ENCODE results near the gene MEGF9. TPM values are rescaled to one million over a fixed set of nuclear protein-coding genes. Genes with fewer than 3 reads are reported as not detected.

The MEGF9 gene
- total and polyA plus RNA-seq, 7 donors = 2.0 to 12.7 (median 7.2) TPM

DNA sequence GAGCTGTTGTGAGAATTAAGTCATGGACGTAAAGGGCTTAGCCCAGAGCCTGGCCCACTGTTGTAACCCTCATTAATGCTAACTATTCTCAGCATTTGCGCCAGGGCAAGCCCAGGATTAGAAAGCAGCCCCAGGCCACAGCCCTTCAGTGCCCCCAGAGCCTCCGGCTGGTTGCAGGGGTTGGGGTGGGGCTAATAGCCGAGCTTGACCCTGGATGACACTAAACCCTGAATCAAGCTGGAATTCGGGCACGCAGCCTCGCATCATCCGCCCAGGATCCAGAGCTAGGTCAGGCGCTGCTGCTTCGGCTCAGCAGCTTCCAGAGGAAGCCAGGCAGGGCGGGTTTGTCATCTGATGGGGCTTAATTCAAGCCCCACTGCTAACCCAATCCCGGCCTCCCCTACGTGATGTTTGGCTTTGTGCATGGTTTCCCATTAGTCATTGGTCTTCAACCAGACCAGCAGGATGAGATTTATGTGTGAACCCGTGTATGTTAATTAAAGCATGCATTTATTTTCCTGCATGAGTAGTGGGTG is 1.2 kb upstream of the MEGF9 start:
- Histone ChIP-seq H3K4me3 (peak overlapping the region; percentile 83), H3K27ac (no peak overlapping the region), H3K36me3 (ENCODE audit: insufficient read depth in 1 of 2, low read depth in 1 of 2) (no peaks in the 10 kb centered on the region), H3K9me3 (no peaks in the 10 kb centered on the region), H3K27me3 (ENCODE audit: insufficient read depth in 3 of 3, low read length in 2 of 3) (no peaks in the 10 kb centered on the region), H3K4me1 (peaks cover 23% of the 10 kb centered on the region)
- no peak for TF ChIP-seq CTCF (IDR thresholded peaks at IDR 0.05)
- DNase-seq = peak; percentile 71 to 81
- 30 to 47% (median 33%) methylated on average over 14 of the region's 14 CpGs for WGBS, 3 donors
- ATAC-seq = no peak
- intact Hi-C loops (cut with DNase I) = loop anchor here in 1 of 2 donors (10.0 kb wide), 1 partner anchor 91 kb away; no protein-coding TSS in a partner anchor

GRCh38 chr9:120714846-120715388 is 647 bp upstream of the MEGF9 start:
- peak overlapping the region; percentile 83 for H3K4me3 ChIP-seq
- no peak for TF ChIP-seq CTCF (IDR thresholded peaks at IDR 0.05)
- H3K27ac ChIP-seq = peak overlapping the region; percentile 75
- peaks cover 23% of the 10 kb centered on the region for H3K4me1 ChIP-seq
- intact Hi-C loops (cut with DNase I) = loop anchor here in 1 of 2 donors (10.0 kb wide), 1 partner anchor 90 kb away; no protein-coding TSS in a partner anchor
- no peaks in the 10 kb centered on the region for H3K9me3 ChIP-seq
- ATAC-seq = no peak
- DNase-seq = no peak
- 7 to 12% (median 8%) methylated on average over 29 to 30 of the region's 30 CpGs for WGBS, 3 donors
- no peaks in the 10 kb centered on the region for H3K27me3 ChIP-seq (ENCODE audit: insufficient read depth in 3 of 3, low read length in 2 of 3)
- H3K36me3 ChIP-seq (ENCODE audit: insufficient read depth in 1 of 2, low read depth in 1 of 2) = no peaks in the 10 kb centered on the region

- TF ChIP-seq CTCF (IDR thresholded peaks at IDR 0.05) = no peak
- ATAC-seq (no peak), DNase-seq (peak; percentile 26 to 59)
- 1% methylated on average over 48 to 50 of the region's 50 CpGs for WGBS, 3 donors
- intact Hi-C loops (cut with DNase I) = loop anchor here in 1 of 2 donors (10.0 kb wide), 1 partner anchor 89 kb away; no protein-coding TSS in a partner anchor
- Histone ChIP-seq H3K9me3 (no peaks in the 10 kb centered on the region), H3K4me1 (peaks cover 23% of the 10 kb centered on the region), H3K27me3 (ENCODE audit: insufficient read depth in 3 of 3, low read length in 2 of 3) (no peaks in the 10 kb centered on the region), H3K4me3 (peak overlapping the region; percentile 83), H3K27ac (peak overlapping the region; percentile 75), H3K36me3 (ENCODE audit: insufficient read depth in 1 of 2, low read depth in 1 of 2) (no peaks in the 10 kb centered on the region)
Observed at GRCh38 chr9:120713257-120714087, 798 bp downstream of the MEGF9 start.

DNA sequence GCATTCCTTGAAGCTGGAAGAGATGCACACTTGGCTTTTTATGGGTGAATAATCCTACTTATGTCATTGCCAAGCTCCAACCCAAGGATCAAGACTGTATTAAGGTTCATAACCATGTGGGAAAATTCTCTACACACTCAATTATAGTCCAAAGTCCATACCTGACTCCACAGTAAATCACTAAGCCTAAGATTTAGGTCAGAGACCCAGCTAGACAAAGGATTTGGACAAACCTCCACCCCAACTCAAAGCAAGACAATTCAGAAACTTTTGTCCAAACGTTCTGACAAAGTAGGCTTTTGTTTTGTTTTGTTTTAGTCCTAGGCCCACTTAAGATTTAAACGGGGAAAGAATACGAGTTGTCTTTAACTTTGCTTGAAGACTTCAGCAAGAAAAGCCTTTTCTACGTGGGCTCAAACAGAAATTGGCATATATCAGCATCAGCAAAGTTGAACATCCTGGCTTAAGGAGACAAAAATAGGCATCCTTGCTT is 1.7 kb downstream of the MEGF9 start:
- no peak for ATAC-seq
- WGBS, 3 donors = 25 to 32% (median 27%) methylated on average over 4 of the region's 4 CpGs
- TF ChIP-seq CTCF (IDR thresholded peaks at IDR 0.05) = no peak
- Histone ChIP-seq H3K36me3 (ENCODE audit: insufficient read depth in 1 of 2, low read depth in 1 of 2) (no peaks in the 10 kb centered on the region), H3K9me3 (no peaks in the 10 kb centered on the region), H3K27ac (peak overlapping the region; percentile 75), H3K27me3 (ENCODE audit: insufficient read depth in 3 of 3, low read length in 2 of 3) (no peaks in the 10 kb centered on the region), H3K4me3 (peak overlapping the region; percentile 83), H3K4me1 (peaks cover 23% of the 10 kb centered on the region)
- no peak for DNase-seq
- intact Hi-C loops (cut with DNase I) = loop anchor here in 1 of 2 donors (10.0 kb wide), 1 partner anchor 88 kb away; no protein-coding TSS in a partner anchor

All from psoas muscle (tissue), 8 donors.